Measurements from ENCODE around the gene IP6K1. TPM values are rescaled to one million over a fixed set of nuclear protein-coding genes. Genes with fewer than 3 reads are reported as not detected.
A peak's percentile ranks its signal among the peaks of the same experiment; 100 is the strongest.

Gene IP6K1
- total RNA-seq, 4 donors from 2014 or later: 37.8 to 64.9 (median 43.5) TPM

GRCh38 chr3:49719214-49719884 is 67.0 kb downstream of the IP6K1 start, which contains the start of gene AMIGO3:
AMIGO3 (minus strand) TSS chr3:49719684; CDS start chr3:49719465, 219 bp downstream.
- 0% methylated on average over 2 of the region's 50 CpGs; no CpG with 5 or more reads in 1 of the 2 donors for WGBS, 2 donors (ENCODE audit: low coverage in 1 of 2)
- Histone ChIP-seq H3K27ac (peak within 1 kb of the TSS in 3 of 4 donors; percentile 68 to 75 (median 73)), H3K27me3 (no peaks in the 10 kb centered on the region), H3K9me3 (no peaks in the 10 kb centered on the region), H3K4me3 (peak within 1 kb of the TSS; percentile 32 to 62), H3K4me1 (peaks cover 0 to 54% (median 17%) of the 10 kb centered on the region in 3 donors), H3K36me3 (peaks cover 0 to 47% of the 10 kb centered on the region in 2 donors)
- ATAC-seq: peak; percentile 81
- peak in 1 of 2 donors; percentile 34 for TF ChIP-seq POLR2A (IDR thresholded peaks at IDR 0.05)
- peak; percentile 32 for TF ChIP-seq POLR2AphosphoS5 (IDR thresholded peaks at IDR 0.05)
- no peak for TF ChIP-seq EP300 (IDR thresholded peaks at IDR 0.05)
- TF ChIP-seq CTCF (IDR thresholded peaks at IDR 0.05): peak in 3 of 4 experiments; percentile 69 to 80 (median 77)

- WGBS, 2 donors (ENCODE audit: low coverage in 1 of 2): 13% methylated on average over 11 of the region's 33 CpGs; no CpG with 5 or more reads in 1 of the 2 donors
- peaks cover 0 to 52% of the 10 kb centered on the region in 2 donors for H3K36me3 ChIP-seq
- no peak overlapping the region for H3K27ac ChIP-seq
- peak overlapping the region; percentile 32 to 62 for H3K4me3 ChIP-seq
- no peak for ATAC-seq
- H3K4me1 ChIP-seq: peaks cover 0 to 51% (median 17%) of the 10 kb centered on the region in 3 donors
- no peak for TF ChIP-seq POLR2AphosphoS5 (IDR thresholded peaks at IDR 0.05)
- no peak for TF ChIP-seq EP300 (IDR thresholded peaks at IDR 0.05)
- no peak for TF ChIP-seq CTCF (IDR thresholded peaks at IDR 0.05)
- TF ChIP-seq POLR2A (IDR thresholded peaks at IDR 0.05): no peak
- no peaks in the 10 kb centered on the region for H3K9me3 ChIP-seq
- H3K27me3 ChIP-seq: no peaks in the 10 kb centered on the region
Observed at GRCh38 chr3:49718858-49719213, 67.5 kb downstream of the IP6K1 start.

- H3K4me3 ChIP-seq: peak overlapping the region in 1 of 2 donors; percentile 62
- WGBS, 2 donors (ENCODE audit: low coverage in 1 of 2): 60% methylated on average over 3 of the region's 75 CpGs; no CpG with 5 or more reads in 1 of the 2 donors
- peaks cover 0 to 47% (median 17%) of the 10 kb centered on the region in 3 donors for H3K4me1 ChIP-seq
- TF ChIP-seq CTCF (IDR thresholded peaks at IDR 0.05): no peak
- no peak for TF ChIP-seq POLR2AphosphoS5 (IDR thresholded peaks at IDR 0.05)
- no peak for TF ChIP-seq EP300 (IDR thresholded peaks at IDR 0.05)
- H3K9me3 ChIP-seq: no peaks in the 10 kb centered on the region
- no peak overlapping the region for H3K27ac ChIP-seq
- H3K27me3 ChIP-seq: no peaks in the 10 kb centered on the region
- H3K36me3 ChIP-seq: peaks cover 0 to 58% of the 10 kb centered on the region in 2 donors
- no peak for ATAC-seq
Observed at GRCh38 chr3:49717959-49718857, 68.1 kb downstream of the IP6K1 start.

- Histone ChIP-seq H3K36me3 (peaks cover 0 to 65% of the 10 kb centered on the region in 2 donors), H3K4me3 (no peak overlapping the region)
- TF ChIP-seq POLR2AphosphoS5 (IDR thresholded peaks at IDR 0.05): no peak
Observed at GRCh38 chr3:49717211-49717958, 69.0 kb downstream of the IP6K1 start.

More at GRCh38 chr3:49717211-49717958, 69.0 kb downstream of the IP6K1 start:
- WGBS, 2 donors (ENCODE audit: low coverage in 1 of 2): 100% methylated on average over 3 of the region's 14 CpGs; no CpG with 5 or more reads in 1 of the 2 donors
- ATAC-seq: no peak
- Histone ChIP-seq H3K27ac (no peak overlapping the region), H3K27me3 (no peaks in the 10 kb centered on the region), H3K9me3 (no peaks in the 10 kb centered on the region), H3K4me1 (peaks cover 0 to 39% (median 9%) of the 10 kb centered on the region in 3 donors)
